ENCODE data around the gene SPINDOC. TPM values are rescaled to one million over a fixed set of nuclear protein-coding genes. Genes with fewer than 3 reads are reported as not detected.

The SPINDOC gene
- total RNA-seq, 1 experiment from 2014 or later: 121 TPM

DNA sequence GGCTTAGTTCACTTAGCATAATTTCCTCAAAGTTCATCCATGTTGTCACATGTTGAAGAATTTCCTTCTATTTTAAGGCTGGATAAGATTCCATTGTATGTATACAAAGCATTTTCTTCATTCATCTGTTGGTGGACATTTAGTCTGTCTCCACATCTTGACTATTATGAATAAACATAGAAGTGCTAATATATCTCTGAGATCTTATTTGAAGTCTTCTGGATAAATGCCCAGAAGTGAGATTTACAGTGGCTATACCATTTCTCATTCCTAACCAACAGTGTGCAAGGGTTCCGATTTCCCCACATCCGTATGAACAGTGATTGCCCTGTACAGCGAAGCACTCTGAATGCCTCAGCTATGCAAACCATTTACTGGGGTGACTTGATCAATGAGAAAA lies 38.1 kb upstream of the SPINDOC start:
- Histone ChIP-seq H3K4me1 (ENCODE audit: insufficient read depth, low read length) (peaks cover 3% of the 10 kb centered on the region; the same call in 1 of the 2 replicates), H3K79me2 (ENCODE audit: insufficient read depth, low read length) (no peaks in the 10 kb centered on the region), H2AFZ (ENCODE audit: low read length) (no peak overlapping the region), H3K27me3 (ENCODE audit: insufficient read depth, low read length) (peaks cover 7% of the 10 kb centered on the region; the same call in 1 of the 2 replicates), H2BK5ac (ENCODE audit: insufficient read length, low read length) (no peak overlapping the region), H4K5ac (ENCODE audit: insufficient read length, low read depth, low read length) (no peak overlapping the region), H4K91ac (ENCODE audit: insufficient read length, low read depth, low read length) (no peak overlapping the region), H3K56ac (ENCODE audit: insufficient read length, low read depth, low read length) (no peak overlapping the region), H3K18ac (ENCODE audit: insufficient read length, low read depth, low read length) (no peak overlapping the region), H3K14ac (ENCODE audit: insufficient read depth, low read length) (no peak overlapping the region), H2BK120ac (ENCODE audit: low read depth, low read length, poor library complexity, severe bottlenecking) (no peak overlapping the region), H3K23me2 (ENCODE audit: insufficient read length, low read depth, low read length, poor library complexity, severe bottlenecking) (no peaks in the 10 kb centered on the region), H4K8ac (replicated peaks; ENCODE audit: insufficient read length, low read depth, low read length) (no peak overlapping the region), H2AK5ac (ENCODE audit: insufficient read length, low read length) (no peak overlapping the region), H3K27ac (ENCODE audit: insufficient read length, low read depth, low read length) (no peak overlapping the region), H2BK12ac (ENCODE audit: insufficient read length, low read depth, low read length) (no peak overlapping the region), H3K4me2 (ENCODE audit: insufficient read depth, insufficient read length, low read length) (no peak overlapping the region), H3K9ac (ENCODE audit: extremely low read depth, insufficient read length, low read length) (no peak overlapping the region), H3K9me3 (ENCODE audit: control insufficient read depth, low read depth, low read length) (no peaks in the 10 kb centered on the region), H3K4ac (ENCODE audit: low read depth, low read length) (no peak overlapping the region), H3K79me1 (ENCODE audit: insufficient read depth, low read depth, low read length, poor library complexity, severe bottlenecking) (no peaks in the 10 kb centered on the region), H4K20me1 (ENCODE audit: control insufficient read depth, insufficient read depth, insufficient read length) (no peaks in the 10 kb centered on the region), H2BK15ac (ENCODE audit: low read depth, low read length) (no peak overlapping the region), H3K23ac (ENCODE audit: insufficient read length, low read depth, low read length) (no peak overlapping the region), H3T11ph (ENCODE audit: low read length) (no peak overlapping the region), H2BK20ac (ENCODE audit: low read depth, low read length, poor library complexity, severe bottlenecking) (no peak overlapping the region)
- Mint-ChIP-seq H3K9me3 (no peaks in the 10 kb centered on the region), H3K4me1 (peaks cover 10 to 12% of the 10 kb centered on the region in 2 experiments), H3K36me3 (ENCODE audit: insufficient read depth in 1 of 3, low read depth in 3 of 3) (no peaks in the 10 kb centered on the region), H3K27me3 (ENCODE audit: low read depth) (peaks cover 23% of the 10 kb centered on the region), H3K4me3 (no peak overlapping the region), H3K27ac (no peak overlapping the region)
- DNase-seq: no peak
- TF ChIP-seq, protein P1, sequence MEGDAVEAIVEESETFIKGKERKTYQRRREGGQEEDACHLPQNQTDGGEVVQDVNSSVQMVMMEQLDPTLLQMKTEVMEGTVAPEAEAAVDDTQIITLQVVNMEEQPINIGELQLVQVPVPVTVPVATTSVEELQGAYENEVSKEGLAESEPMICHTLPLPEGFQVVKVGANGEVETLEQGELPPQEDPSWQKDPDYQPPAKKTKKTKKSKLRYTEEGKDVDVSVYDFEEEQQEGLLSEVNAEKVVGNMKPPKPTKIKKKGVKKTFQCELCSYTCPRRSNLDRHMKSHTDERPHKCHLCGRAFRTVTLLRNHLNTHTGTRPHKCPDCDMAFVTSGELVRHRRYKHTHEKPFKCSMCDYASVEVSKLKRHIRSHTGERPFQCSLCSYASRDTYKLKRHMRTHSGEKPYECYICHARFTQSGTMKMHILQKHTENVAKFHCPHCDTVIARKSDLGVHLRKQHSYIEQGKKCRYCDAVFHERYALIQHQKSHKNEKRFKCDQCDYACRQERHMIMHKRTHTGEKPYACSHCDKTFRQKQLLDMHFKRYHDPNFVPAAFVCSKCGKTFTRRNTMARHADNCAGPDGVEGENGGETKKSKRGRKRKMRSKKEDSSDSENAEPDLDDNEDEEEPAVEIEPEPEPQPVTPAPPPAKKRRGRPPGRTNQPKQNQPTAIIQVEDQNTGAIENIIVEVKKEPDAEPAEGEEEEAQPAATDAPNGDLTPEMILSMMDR (conservative IDR thresholded peaks at IDR 0.05): no peak
- no CpG with 5 or more reads among the region's 3 CpGs for WGBS (ENCODE audit: extremely low coverage, insufficient read length, low lambda C conversion rate)

Measured in H9 (cell line).